Measurements from ENCODE around the gene HAPLN2. TPM values are rescaled to one million over a fixed set of nuclear protein-coding genes. Genes with fewer than 3 reads are reported as not detected.
A peak's percentile ranks its signal among the peaks of the same experiment; 100 is the strongest.

The HAPLN2 gene
- total RNA-seq, 6 experiments from 2014 or later: not detected

GRCh38 chr1:156638189-156638985 lies 19.2 kb downstream of the HAPLN2 start:
- WGBS (ENCODE audit: insufficient coverage, low coverage, low lambda C conversion rate, missing lambda C conversion rate): 71% methylated on average over 7 of the region's 8 CpGs
- TF ChIP-seq POLR2A (IDR thresholded peaks at IDR 0.05) (no peak), CTCF (IDR thresholded peaks at IDR 0.05) (no peak)
- no peak for ATAC-seq
- Histone ChIP-seq H3K4me1 (peaks cover 0 to 5% (median 0%) of the 10 kb centered on the region in 4 donors), H3K4me3 (no peak overlapping the region), H3K9me3 (no peaks in the 10 kb centered on the region), H3K27me3 (no peaks in the 10 kb centered on the region), H3K36me3 (no peaks in the 10 kb centered on the region), H3K27ac (no peak overlapping the region)
- intact Hi-C loops (cut with DNase I): no loop called here
- DNase-seq: no peak

DNA sequence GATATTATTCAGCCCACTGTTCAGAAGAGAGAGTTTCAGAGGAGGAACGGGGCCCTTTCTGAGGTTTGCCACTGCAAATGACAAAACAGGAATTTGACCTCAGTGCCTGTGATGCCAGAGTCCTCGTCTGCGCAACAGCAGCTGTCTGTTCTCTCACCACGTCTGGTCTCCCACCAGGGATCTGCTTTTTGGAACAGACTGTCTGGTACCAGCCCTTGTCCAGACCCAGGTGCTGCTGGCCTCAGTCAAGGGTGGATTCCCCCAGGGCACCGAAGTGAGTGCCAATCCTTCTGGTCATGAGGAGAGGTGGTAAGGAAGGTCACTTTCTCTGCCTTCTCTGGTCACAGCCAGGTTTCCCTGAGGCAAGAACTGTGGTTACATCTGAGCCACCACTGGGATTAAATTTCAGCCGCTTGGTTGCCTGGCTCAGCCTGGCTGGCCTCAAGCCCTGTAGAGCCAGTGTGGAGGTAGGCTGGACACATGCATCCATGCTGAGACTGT lies 20.4 kb downstream of the HAPLN2 start:
- Histone ChIP-seq H3K9me3 (no peaks in the 10 kb centered on the region), H3K36me3 (no peaks in the 10 kb centered on the region), H3K27me3 (no peaks in the 10 kb centered on the region), H3K4me3 (no peak overlapping the region), H3K4me1 (peaks cover 0 to 5% (median 0%) of the 10 kb centered on the region in 4 donors), H3K27ac (no peak overlapping the region)
- DNase-seq (no peak), ATAC-seq (no peak)
- TF ChIP-seq POLR2A (IDR thresholded peaks at IDR 0.05) (no peak), CTCF (IDR thresholded peaks at IDR 0.05) (no peak)
- intact Hi-C loops (cut with DNase I): no loop called here
- 0% methylated on average over 1 of the region's 6 CpGs for WGBS (ENCODE audit: insufficient coverage, low coverage, low lambda C conversion rate, missing lambda C conversion rate)

DNA sequence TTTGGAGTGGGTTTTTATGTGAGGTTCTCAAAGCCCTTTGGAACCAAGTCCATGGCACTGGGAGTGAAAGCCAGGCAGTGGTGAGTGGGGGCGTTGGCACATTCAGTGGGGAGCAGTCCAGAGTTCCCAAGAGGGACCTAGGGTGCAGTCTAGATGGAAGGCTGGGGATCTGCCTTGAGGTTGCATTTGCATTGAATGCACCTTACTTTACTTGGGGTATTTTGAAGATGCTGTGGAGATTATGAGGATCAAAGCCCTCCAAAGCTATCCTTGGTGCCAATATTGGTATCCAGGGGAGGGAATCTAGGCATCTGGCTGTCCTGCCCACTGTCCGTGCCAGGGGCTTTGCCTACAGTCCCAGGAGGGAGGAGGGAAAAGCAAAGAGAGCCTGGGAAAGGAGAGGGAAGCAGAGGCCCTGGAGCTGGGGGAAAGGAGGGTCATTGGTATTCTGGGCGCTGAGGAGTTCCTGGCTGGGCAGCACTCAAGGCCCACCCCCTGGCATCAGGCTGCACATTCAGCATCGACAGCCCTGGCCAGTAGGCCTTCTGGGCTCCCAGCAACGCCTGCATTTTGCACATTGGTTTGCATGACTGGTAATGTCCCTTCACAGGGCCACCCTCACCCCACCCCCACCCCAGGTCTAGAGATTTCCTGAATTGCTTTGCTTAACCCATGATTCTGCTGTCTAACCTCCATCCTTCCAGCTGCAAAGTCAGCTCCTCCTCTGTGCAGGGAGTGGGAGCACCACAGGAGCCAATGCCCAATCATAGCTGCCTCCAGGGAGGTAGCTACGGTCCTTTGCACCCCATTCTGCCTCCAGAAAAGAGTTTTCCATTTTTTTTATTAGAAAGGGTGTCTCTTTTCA lies 21.9 kb downstream of the HAPLN2 start:
- DNase-seq: no peak
- H3K27ac ChIP-seq: no peak overlapping the region
- intact Hi-C loops (cut with DNase I): no loop called here
- TF ChIP-seq POLR2A (IDR thresholded peaks at IDR 0.05): no peak
- TF ChIP-seq CTCF (IDR thresholded peaks at IDR 0.05): no peak
- 23% methylated on average over 3 of the region's 6 CpGs for WGBS (ENCODE audit: insufficient coverage, low coverage, low lambda C conversion rate, missing lambda C conversion rate)
- no peak for ATAC-seq
- no peaks in the 10 kb centered on the region for H3K9me3 ChIP-seq
- no peaks in the 10 kb centered on the region for H3K36me3 ChIP-seq
- H3K4me1 ChIP-seq: peaks cover 0 to 5% (median 0%) of the 10 kb centered on the region in 4 donors
- no peak overlapping the region for H3K4me3 ChIP-seq
- H3K27me3 ChIP-seq: no peaks in the 10 kb centered on the region

- Histone ChIP-seq H3K27me3 (no peaks in the 10 kb centered on the region), H3K27ac (no peak within 1 kb of the TSS), H3K36me3 (no peaks in the 10 kb centered on the region), H3K4me1 (peaks cover 0 to 5% (median 0%) of the 10 kb centered on the region in 4 donors), H3K4me3 (no peak within 1 kb of the TSS), H3K9me3 (no peaks in the 10 kb centered on the region)
- TF ChIP-seq POLR2A (IDR thresholded peaks at IDR 0.05) (no peak), CTCF (IDR thresholded peaks at IDR 0.05) (no peak)
- no peak for DNase-seq
- intact Hi-C loops (cut with DNase I): no loop called here
- under 1% methylated on average over 15 of the region's 46 CpGs for WGBS (ENCODE audit: insufficient coverage, low coverage, low lambda C conversion rate, missing lambda C conversion rate)
- peak in 1 of 4 donors; percentile 29 for ATAC-seq
Observed at GRCh38 chr1:156641761-156642264, 22.6 kb downstream of the HAPLN2 start, which contains the start of gene BCAN. TSS of gene BCAN (plus strand) at chr1:156642117. CDS start at chr1:156646055, 3,938 bp downstream.
